ENCODE measurements around the gene PLCG1.

The PLCG1 gene

GRCh38 chr20:41222703-41223102 lies 85.4 kb downstream of the PLCG1 start:
- H3K4me1 ChIP-seq (ENCODE audit: control insufficient read depth in 2 of 2, insufficient read depth in 2 of 2, low read length in 2 of 2), result no peaks in the 10 kb centered on the region
- no peak overlapping the region for H3K9ac ChIP-seq (ENCODE audit: low read depth in 1 of 2, low read length in 2 of 2)
- no peaks in the 10 kb centered on the region for H3K9me3 ChIP-seq (ENCODE audit: control insufficient read depth in 2 of 2, low read length in 2 of 2)
- H3K27ac ChIP-seq (ENCODE audit: low read depth in 2 of 2, low read length in 2 of 2), result no peak overlapping the region
- H3K36me3 ChIP-seq (ENCODE audit: control insufficient read depth in 2 of 2, insufficient read depth in 2 of 2, low read length in 2 of 2), result no peaks in the 10 kb centered on the region
- H3K27me3 ChIP-seq (ENCODE audit: control insufficient read depth in 2 of 2, insufficient read depth in 2 of 2, low read length in 2 of 2), result no peaks in the 10 kb centered on the region
- H3K4me3 ChIP-seq (ENCODE audit: low read length in 2 of 2), result no peak overlapping the region

- Histone ChIP-seq H3K4me1 (ENCODE audit: control insufficient read depth in 2 of 2, insufficient read depth in 2 of 2, low read length in 2 of 2) (no peaks in the 10 kb centered on the region), H3K27me3 (ENCODE audit: control insufficient read depth in 2 of 2, insufficient read depth in 2 of 2, low read length in 2 of 2) (no peaks in the 10 kb centered on the region), H3K9me3 (ENCODE audit: control insufficient read depth in 2 of 2, low read length in 2 of 2) (no peaks in the 10 kb centered on the region), H3K36me3 (ENCODE audit: control insufficient read depth in 2 of 2, insufficient read depth in 2 of 2, low read length in 2 of 2) (no peaks in the 10 kb centered on the region), H3K9ac (ENCODE audit: low read depth in 1 of 2, low read length in 2 of 2) (no peak overlapping the region), H3K4me3 (ENCODE audit: low read length in 2 of 2) (no peak overlapping the region), H3K27ac (ENCODE audit: low read depth in 2 of 2, low read length in 2 of 2) (no peak overlapping the region)
These were observed 85.8 kb downstream of the PLCG1 start for GRCh38 chr20:41223112-41223511.

- no peak overlapping the region for H3K27ac ChIP-seq (ENCODE audit: low read depth in 2 of 2, low read length in 2 of 2)
- no peaks in the 10 kb centered on the region for H3K9me3 ChIP-seq (ENCODE audit: control insufficient read depth in 2 of 2, low read length in 2 of 2)
- no peaks in the 10 kb centered on the region for H3K36me3 ChIP-seq (ENCODE audit: control insufficient read depth in 2 of 2, insufficient read depth in 2 of 2, low read length in 2 of 2)
- no peak overlapping the region for H3K9ac ChIP-seq (ENCODE audit: low read depth in 1 of 2, low read length in 2 of 2)
- no peak overlapping the region for H3K4me3 ChIP-seq (ENCODE audit: low read length in 2 of 2)
- no peaks in the 10 kb centered on the region for H3K4me1 ChIP-seq (ENCODE audit: control insufficient read depth in 2 of 2, insufficient read depth in 2 of 2, low read length in 2 of 2)
- H3K27me3 ChIP-seq (ENCODE audit: control insufficient read depth in 2 of 2, insufficient read depth in 2 of 2, low read length in 2 of 2), result no peaks in the 10 kb centered on the region
These were observed 86.9 kb downstream of the PLCG1 start for GRCh38 chr20:41224281-41224680.

GRCh38 chr20:41225091-41225490 lies 87.7 kb downstream of the PLCG1 start:
- Histone ChIP-seq H3K27me3 (ENCODE audit: control insufficient read depth in 2 of 2, insufficient read depth in 2 of 2, low read length in 2 of 2) (no peaks in the 10 kb centered on the region), H3K4me1 (ENCODE audit: control insufficient read depth in 2 of 2, insufficient read depth in 2 of 2, low read length in 2 of 2) (no peaks in the 10 kb centered on the region), H3K36me3 (ENCODE audit: control insufficient read depth in 2 of 2, insufficient read depth in 2 of 2, low read length in 2 of 2) (no peaks in the 10 kb centered on the region), H3K27ac (ENCODE audit: low read depth in 2 of 2, low read length in 2 of 2) (no peak overlapping the region), H3K9ac (ENCODE audit: low read depth in 1 of 2, low read length in 2 of 2) (no peak overlapping the region), H3K9me3 (ENCODE audit: control insufficient read depth in 2 of 2, low read length in 2 of 2) (no peaks in the 10 kb centered on the region), H3K4me3 (ENCODE audit: low read length in 2 of 2) (no peak overlapping the region)

- Histone ChIP-seq H3K27ac (ENCODE audit: low read depth in 2 of 2, low read length in 2 of 2) (no peak overlapping the region), H3K9me3 (ENCODE audit: control insufficient read depth in 2 of 2, low read length in 2 of 2) (no peaks in the 10 kb centered on the region), H3K4me1 (ENCODE audit: control insufficient read depth in 2 of 2, insufficient read depth in 2 of 2, low read length in 2 of 2) (no peaks in the 10 kb centered on the region), H3K36me3 (ENCODE audit: control insufficient read depth in 2 of 2, insufficient read depth in 2 of 2, low read length in 2 of 2) (no peaks in the 10 kb centered on the region), H3K9ac (ENCODE audit: low read depth in 1 of 2, low read length in 2 of 2) (no peak overlapping the region), H3K4me3 (ENCODE audit: low read length in 2 of 2) (no peak overlapping the region), H3K27me3 (ENCODE audit: control insufficient read depth in 2 of 2, insufficient read depth in 2 of 2, low read length in 2 of 2) (no peaks in the 10 kb centered on the region)
These were observed 89.1 kb downstream of the PLCG1 start for GRCh38 chr20:41226426-41226825.
